Measurements from ENCODE around the gene GATA5.

The GATA5 gene

GRCh38 chr20:62513991-62514390 is 38.2 kb upstream of the GATA5 start:
- Histone ChIP-seq H3K9me3 (ENCODE audit: insufficient read depth, low read length) (no peaks in the 10 kb centered on the region), H4K20me1 (ENCODE audit: low read depth, low read length) (no peaks in the 10 kb centered on the region), H3K27ac (ENCODE audit: low read depth, low read length) (no peak overlapping the region), H3F3A (ENCODE audit: insufficient read depth) (no peaks in the 10 kb centered on the region), H2AFZ (ENCODE audit: low read depth, low read length, severe bottlenecking) (no peak overlapping the region), H3K36me3 (ENCODE audit: low read length) (no peaks in the 10 kb centered on the region), H3K9ac (ENCODE audit: low read length) (no peak overlapping the region), H3K4me3 (ENCODE audit: insufficient read depth, low read length, poor library complexity, severe bottlenecking) (no peak overlapping the region), H3K79me2 (ENCODE audit: insufficient read depth, low read length) (no peaks in the 10 kb centered on the region), H3K27me3 (ENCODE audit: low read length) (no peaks in the 10 kb centered on the region), H3K9me2 (replicated peaks; ENCODE audit: insufficient read depth, low read length) (no peaks in the 10 kb centered on the region), H3K4me2 (ENCODE audit: low read depth, low read length, poor library complexity, severe bottlenecking) (no peak overlapping the region)
- TF ChIP-seq, protein P1, sequence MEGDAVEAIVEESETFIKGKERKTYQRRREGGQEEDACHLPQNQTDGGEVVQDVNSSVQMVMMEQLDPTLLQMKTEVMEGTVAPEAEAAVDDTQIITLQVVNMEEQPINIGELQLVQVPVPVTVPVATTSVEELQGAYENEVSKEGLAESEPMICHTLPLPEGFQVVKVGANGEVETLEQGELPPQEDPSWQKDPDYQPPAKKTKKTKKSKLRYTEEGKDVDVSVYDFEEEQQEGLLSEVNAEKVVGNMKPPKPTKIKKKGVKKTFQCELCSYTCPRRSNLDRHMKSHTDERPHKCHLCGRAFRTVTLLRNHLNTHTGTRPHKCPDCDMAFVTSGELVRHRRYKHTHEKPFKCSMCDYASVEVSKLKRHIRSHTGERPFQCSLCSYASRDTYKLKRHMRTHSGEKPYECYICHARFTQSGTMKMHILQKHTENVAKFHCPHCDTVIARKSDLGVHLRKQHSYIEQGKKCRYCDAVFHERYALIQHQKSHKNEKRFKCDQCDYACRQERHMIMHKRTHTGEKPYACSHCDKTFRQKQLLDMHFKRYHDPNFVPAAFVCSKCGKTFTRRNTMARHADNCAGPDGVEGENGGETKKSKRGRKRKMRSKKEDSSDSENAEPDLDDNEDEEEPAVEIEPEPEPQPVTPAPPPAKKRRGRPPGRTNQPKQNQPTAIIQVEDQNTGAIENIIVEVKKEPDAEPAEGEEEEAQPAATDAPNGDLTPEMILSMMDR (IDR thresholded peaks at IDR 0.05; ENCODE audit: insufficient read depth, low read length, poor library complexity, severe bottlenecking): no peak
- no peak; the same call in 1 of the 2 replicates for TF ChIP-seq EZH2phosphoT487 (conservative IDR thresholded peaks at IDR 0.05; ENCODE audit: low read length)

GRCh38 chr20:62511915-62512610 is 36.3 kb upstream of the GATA5 start:
- H3F3A ChIP-seq (ENCODE audit: insufficient read depth): no peaks in the 10 kb centered on the region
- H3K9me3 ChIP-seq (ENCODE audit: insufficient read depth, low read length): no peaks in the 10 kb centered on the region
- no peaks in the 10 kb centered on the region for H3K27me3 ChIP-seq (ENCODE audit: low read length)
- H3K9me2 ChIP-seq (replicated peaks; ENCODE audit: insufficient read depth, low read length): no peaks in the 10 kb centered on the region
- H3K4me2 ChIP-seq (ENCODE audit: low read depth, low read length, poor library complexity, severe bottlenecking): no peak overlapping the region
- no peaks in the 10 kb centered on the region for H4K20me1 ChIP-seq (ENCODE audit: low read depth, low read length)
- no peak overlapping the region for H3K9ac ChIP-seq (ENCODE audit: low read length)
- no peak overlapping the region for H3K4me3 ChIP-seq (ENCODE audit: insufficient read depth, low read length, poor library complexity, severe bottlenecking)
- H2AFZ ChIP-seq (ENCODE audit: low read depth, low read length, severe bottlenecking): no peak overlapping the region
- H3K79me2 ChIP-seq (ENCODE audit: insufficient read depth, low read length): no peaks in the 10 kb centered on the region
- H3K36me3 ChIP-seq (ENCODE audit: low read length): no peaks in the 10 kb centered on the region
- no peak for TF ChIP-seq EZH2phosphoT487 (conservative IDR thresholded peaks at IDR 0.05; ENCODE audit: low read length)
- TF ChIP-seq, protein P1 (IDR thresholded peaks at IDR 0.05; ENCODE audit: insufficient read depth, low read length, poor library complexity, severe bottlenecking): no peak
- no peak overlapping the region for H3K27ac ChIP-seq (ENCODE audit: low read depth, low read length)

GRCh38 chr20:62511300-62511914 is 35.6 kb upstream of the GATA5 start:
- Histone ChIP-seq H3K27ac (ENCODE audit: low read depth, low read length) (no peak overlapping the region), H3K9me2 (replicated peaks; ENCODE audit: insufficient read depth, low read length) (no peaks in the 10 kb centered on the region), H3K27me3 (ENCODE audit: low read length) (no peaks in the 10 kb centered on the region), H3K79me2 (ENCODE audit: insufficient read depth, low read length) (no peaks in the 10 kb centered on the region), H3F3A (ENCODE audit: insufficient read depth) (no peaks in the 10 kb centered on the region), H3K4me2 (ENCODE audit: low read depth, low read length, poor library complexity, severe bottlenecking) (no peak overlapping the region), H3K9ac (ENCODE audit: low read length) (no peak overlapping the region), H3K4me3 (ENCODE audit: insufficient read depth, low read length, poor library complexity, severe bottlenecking) (no peak overlapping the region), H3K9me3 (ENCODE audit: insufficient read depth, low read length) (no peaks in the 10 kb centered on the region), H3K36me3 (ENCODE audit: low read length) (no peaks in the 10 kb centered on the region), H4K20me1 (ENCODE audit: low read depth, low read length) (no peaks in the 10 kb centered on the region), H2AFZ (ENCODE audit: low read depth, low read length, severe bottlenecking) (no peak overlapping the region)
- TF ChIP-seq EZH2phosphoT487 (conservative IDR thresholded peaks at IDR 0.05; ENCODE audit: low read length): no peak
- TF ChIP-seq, protein P1 (IDR thresholded peaks at IDR 0.05; ENCODE audit: insufficient read depth, low read length, poor library complexity, severe bottlenecking): no peak

Data from SU-DHL-6 (cell line).